Measurements from ENCODE around the gene RAB43. TPM values are rescaled to one million over a fixed set of nuclear protein-coding genes. Genes with fewer than 3 reads are reported as not detected.

Gene RAB43
- total RNA-seq, 2 donors from 2014 or later = 33.3 to 42.6 TPM

- Histone ChIP-seq H3K9ac (ENCODE audit: low read depth in 2 of 2, low read length in 2 of 2) (no peak overlapping the region), H3K27ac (no peak overlapping the region), H3K36me3 (no peaks in the 10 kb centered on the region), H3K27me3 (no peaks in the 10 kb centered on the region), H3K4me3 (no peak overlapping the region), H3K4me1 (no peaks in the 10 kb centered on the region), H3K9me3 (no peaks in the 10 kb centered on the region)
- intact Hi-C loops (cut with DNase I) = no loop called here
- DNase-seq = no peak
- no peak for TF ChIP-seq CTCF (IDR thresholded peaks at IDR 0.05)
Measured at GRCh38 chr3:129040579-129041300, 80.9 kb downstream of the RAB43 start.

- Histone ChIP-seq H3K27ac (no peak overlapping the region), H3K27me3 (no peaks in the 10 kb centered on the region), H3K36me3 (no peaks in the 10 kb centered on the region), H3K4me3 (no peak overlapping the region), H3K9ac (ENCODE audit: low read depth in 2 of 2, low read length in 2 of 2) (no peak overlapping the region), H3K9me3 (no peaks in the 10 kb centered on the region), H3K4me1 (no peaks in the 10 kb centered on the region)
- TF ChIP-seq CTCF (IDR thresholded peaks at IDR 0.05) = no peak
- intact Hi-C loops (cut with DNase I) = no loop called here
- no peak for DNase-seq
Measured at GRCh38 chr3:129040039-129040336, 81.6 kb downstream of the RAB43 start.

- H3K4me3 ChIP-seq = no peak overlapping the region
- intact Hi-C loops (cut with DNase I) = no loop called here
- no peaks in the 10 kb centered on the region for H3K4me1 ChIP-seq
- H3K9me3 ChIP-seq = no peaks in the 10 kb centered on the region
- H3K36me3 ChIP-seq = no peaks in the 10 kb centered on the region
- peak; percentile 61 for DNase-seq
- no peak for TF ChIP-seq CTCF (IDR thresholded peaks at IDR 0.05)
- no peak overlapping the region for H3K27ac ChIP-seq
- no peak overlapping the region for H3K9ac ChIP-seq (ENCODE audit: low read depth in 2 of 2, low read length in 2 of 2)
- H3K27me3 ChIP-seq = no peaks in the 10 kb centered on the region
Measured at GRCh38 chr3:129039271-129040038, 82.1 kb downstream of the RAB43 start.

GRCh38 chr3:129038121-129038855 lies 83.3 kb downstream of the RAB43 start:
- no peak for TF ChIP-seq CTCF (IDR thresholded peaks at IDR 0.05)
- no peak overlapping the region for H3K9ac ChIP-seq (ENCODE audit: low read depth in 2 of 2, low read length in 2 of 2)
- no peaks in the 10 kb centered on the region for H3K4me1 ChIP-seq
- intact Hi-C loops (cut with DNase I) = no loop called here
- H3K4me3 ChIP-seq = no peak overlapping the region
- H3K27ac ChIP-seq = no peak overlapping the region
- no peaks in the 10 kb centered on the region for H3K36me3 ChIP-seq
- no peak for DNase-seq
- no peaks in the 10 kb centered on the region for H3K27me3 ChIP-seq
- no peaks in the 10 kb centered on the region for H3K9me3 ChIP-seq

Other genes starting within 250 kb of the RAB43 start
- gene ACAD9, start 242.2 kb downstream of the RAB43 start, total RNA-seq = 10 to 100 TPM; 32.0 to 55.1 TPM
- gene CFAP92, start 127.7 kb downstream of the RAB43 start, total RNA-seq = 1 to 10 TPM in 1 of 2 donors, under 1 TPM in 1; 0.77 to 1.2 TPM
- gene EFCC1, start 120.5 kb downstream of the RAB43 start, total RNA-seq = 1 to 10 TPM; 1.3 to 1.7 TPM
- under 1 TPM in 1 of 2 donors, not detected in 1; 0.37 TPM for gene GP9, start 61.0 kb downstream of the RAB43 start, total RNA-seq
- 10 to 100 TPM; 32.8 to 36.9 TPM for gene ISY1, start 39.3 kb upstream of the RAB43 start, total RNA-seq
- gene CNBP, start 62.1 kb upstream of the RAB43 start, total RNA-seq = 100 to 1,000 TPM; 204 to 279 TPM
- 100 to 1,000 TPM; 285 to 288 TPM for gene COPG1, start 127.8 kb upstream of the RAB43 start, total RNA-seq
- gene HMCES, start 157.1 kb upstream of the RAB43 start, total RNA-seq = 10 to 100 TPM; 45.0 to 53.7 TPM